Measurements from ENCODE around the gene PSMG4.

Gene PSMG4

GRCh38 chr6:3299221-3299620 is 40.5 kb downstream of the PSMG4 start:
- Histone ChIP-seq H3K36me3 (peaks cover 10% of the 10 kb centered on the region), H3K9me3 (ENCODE audit: severe bottlenecking) (peaks cover 4% of the 10 kb centered on the region), H3K27ac (no peak overlapping the region), H3K27me3 (ENCODE audit: insufficient read depth, low read depth, severe bottlenecking) (no peaks in the 10 kb centered on the region), H3K4me3 (ENCODE audit: low read depth, low read length) (no peak overlapping the region)
- DNase-seq = no peak
- TF ChIP-seq, protein P1, sequence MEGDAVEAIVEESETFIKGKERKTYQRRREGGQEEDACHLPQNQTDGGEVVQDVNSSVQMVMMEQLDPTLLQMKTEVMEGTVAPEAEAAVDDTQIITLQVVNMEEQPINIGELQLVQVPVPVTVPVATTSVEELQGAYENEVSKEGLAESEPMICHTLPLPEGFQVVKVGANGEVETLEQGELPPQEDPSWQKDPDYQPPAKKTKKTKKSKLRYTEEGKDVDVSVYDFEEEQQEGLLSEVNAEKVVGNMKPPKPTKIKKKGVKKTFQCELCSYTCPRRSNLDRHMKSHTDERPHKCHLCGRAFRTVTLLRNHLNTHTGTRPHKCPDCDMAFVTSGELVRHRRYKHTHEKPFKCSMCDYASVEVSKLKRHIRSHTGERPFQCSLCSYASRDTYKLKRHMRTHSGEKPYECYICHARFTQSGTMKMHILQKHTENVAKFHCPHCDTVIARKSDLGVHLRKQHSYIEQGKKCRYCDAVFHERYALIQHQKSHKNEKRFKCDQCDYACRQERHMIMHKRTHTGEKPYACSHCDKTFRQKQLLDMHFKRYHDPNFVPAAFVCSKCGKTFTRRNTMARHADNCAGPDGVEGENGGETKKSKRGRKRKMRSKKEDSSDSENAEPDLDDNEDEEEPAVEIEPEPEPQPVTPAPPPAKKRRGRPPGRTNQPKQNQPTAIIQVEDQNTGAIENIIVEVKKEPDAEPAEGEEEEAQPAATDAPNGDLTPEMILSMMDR (IDR thresholded peaks at IDR 0.05; ENCODE audit: low read depth, low read length) = no peak

- Histone ChIP-seq H3K4me3 (ENCODE audit: low read depth, low read length) (no peak overlapping the region), H3K27ac (no peak overlapping the region), H3K9me3 (ENCODE audit: severe bottlenecking) (peaks cover 13% of the 10 kb centered on the region), H3K36me3 (peaks cover 24% of the 10 kb centered on the region), H3K27me3 (ENCODE audit: insufficient read depth, low read depth, severe bottlenecking) (no peaks in the 10 kb centered on the region)
- DNase-seq = no peak
- TF ChIP-seq, protein P1 (IDR thresholded peaks at IDR 0.05; ENCODE audit: low read depth, low read length) = no peak
Observed at GRCh38 chr6:3301506-3301905, 42.8 kb downstream of the PSMG4 start.

DNA sequence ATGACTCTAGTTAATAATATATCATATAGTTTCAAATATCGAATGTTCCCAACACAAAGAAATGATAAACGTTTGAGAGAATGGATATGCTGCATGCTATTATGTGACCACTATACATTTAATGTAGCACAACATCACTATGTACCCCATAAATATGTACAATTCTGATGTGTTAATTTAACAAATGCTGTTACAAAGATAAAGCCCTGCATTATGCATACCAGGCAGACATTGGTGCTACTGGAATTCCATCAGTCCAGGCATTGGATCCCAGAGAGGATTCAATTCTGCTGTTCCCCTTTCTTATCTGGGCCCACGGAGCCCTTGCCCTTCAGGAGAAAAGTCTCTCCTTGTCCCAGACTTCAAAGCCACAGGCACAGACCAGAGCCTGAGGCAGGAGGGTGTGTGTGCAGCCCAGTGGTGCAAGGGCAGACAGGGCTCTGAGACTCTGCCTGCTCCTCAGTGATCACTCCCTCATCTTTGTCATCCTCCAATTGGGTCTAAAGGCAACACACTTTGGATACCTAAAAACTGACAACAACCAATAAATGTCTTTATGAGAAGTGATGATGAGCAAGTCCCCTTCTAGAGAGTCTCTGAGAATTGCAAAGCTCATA is 45.2 kb downstream of the PSMG4 start:
- no peak for DNase-seq
- H3K36me3 ChIP-seq = peaks cover 23% of the 10 kb centered on the region
- no peaks in the 10 kb centered on the region for H3K27me3 ChIP-seq (ENCODE audit: insufficient read depth, low read depth, severe bottlenecking)
- peaks cover 13% of the 10 kb centered on the region for H3K9me3 ChIP-seq (ENCODE audit: severe bottlenecking)
- H3K27ac ChIP-seq = no peak overlapping the region
- TF ChIP-seq, protein P1 (IDR thresholded peaks at IDR 0.05; ENCODE audit: low read depth, low read length) = no peak
- H3K4me3 ChIP-seq (ENCODE audit: low read depth, low read length) = no peak overlapping the region

DNA sequence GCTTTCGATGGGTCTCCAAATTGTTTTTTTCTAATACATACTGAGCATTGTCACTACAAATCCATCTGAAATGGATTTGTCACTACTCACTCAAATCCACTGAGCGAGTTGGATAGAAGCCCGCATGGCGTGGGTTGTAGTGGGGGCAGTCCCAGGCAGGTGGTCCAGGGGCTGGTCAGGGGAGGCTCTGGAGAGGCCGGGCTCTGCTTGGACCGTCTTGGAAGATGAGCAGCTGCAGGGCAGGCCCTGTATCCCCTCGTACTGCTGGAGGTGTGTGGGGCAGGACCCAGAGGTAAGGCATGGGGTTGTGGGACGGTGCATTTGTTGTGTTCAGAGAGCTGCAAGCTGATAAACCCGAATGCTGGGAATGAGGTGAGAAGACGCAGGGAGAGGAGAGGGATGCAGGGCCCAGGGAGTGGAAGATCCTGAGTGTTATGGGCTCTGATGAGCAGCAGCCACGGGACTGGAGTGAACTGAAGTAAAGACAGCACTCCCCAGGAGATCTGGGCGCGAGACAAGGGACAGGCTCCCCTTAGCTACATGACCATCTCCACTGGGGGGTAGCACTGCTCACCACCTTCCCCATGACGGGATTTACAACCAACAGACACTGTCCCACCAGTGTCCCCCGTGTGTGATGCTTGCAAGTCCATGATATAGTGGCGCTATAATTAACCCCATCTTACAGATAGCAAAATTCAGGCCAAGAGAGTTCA is 45.9 kb downstream of the PSMG4 start:
- no peak overlapping the region for H3K27ac ChIP-seq
- H3K36me3 ChIP-seq = peaks cover 23% of the 10 kb centered on the region
- H3K27me3 ChIP-seq (ENCODE audit: insufficient read depth, low read depth, severe bottlenecking) = no peaks in the 10 kb centered on the region
- TF ChIP-seq, protein P1 (IDR thresholded peaks at IDR 0.05; ENCODE audit: low read depth, low read length) = no peak
- no peak for DNase-seq
- no peak overlapping the region for H3K4me3 ChIP-seq (ENCODE audit: low read depth, low read length)
- peaks cover 13% of the 10 kb centered on the region for H3K9me3 ChIP-seq (ENCODE audit: severe bottlenecking)

GRCh38 chr6:3305216-3305565 is 46.4 kb downstream of the PSMG4 start:
- H3K36me3 ChIP-seq = peaks cover 23% of the 10 kb centered on the region
- no peak for DNase-seq
- H3K27me3 ChIP-seq (ENCODE audit: insufficient read depth, low read depth, severe bottlenecking) = no peaks in the 10 kb centered on the region
- H3K27ac ChIP-seq = no peak overlapping the region
- H3K9me3 ChIP-seq (ENCODE audit: severe bottlenecking) = peaks cover 13% of the 10 kb centered on the region
- TF ChIP-seq, protein P1 (IDR thresholded peaks at IDR 0.05; ENCODE audit: low read depth, low read length) = no peak
- H3K4me3 ChIP-seq (ENCODE audit: low read depth, low read length) = no peak overlapping the region
